Mucosa of gallbladder (tissue), 1 donor: Measurements from ENCODE around the gene SPX. TPM values are rescaled to one million over a fixed set of nuclear protein-coding genes. Genes with fewer than 3 reads are reported as not detected.

Source experiments
- DNase-seq: peaks from one replicate; pipeline ENCODE4 v3.0.0-alpha.2; 2020; ENCODE audit warnings: low spot score
- total RNA-seq: library from RNA; stranded (reverse); gene quantifications from one replicate; pipeline ENCODE4 v1.2.1, GENCODE V29; 2021
- donor health status: DM: no; HTN: no; CAD: no.

The SPX gene
- total RNA-seq, 1 donor from 2014 or later: 0.29 TPM

DNA sequence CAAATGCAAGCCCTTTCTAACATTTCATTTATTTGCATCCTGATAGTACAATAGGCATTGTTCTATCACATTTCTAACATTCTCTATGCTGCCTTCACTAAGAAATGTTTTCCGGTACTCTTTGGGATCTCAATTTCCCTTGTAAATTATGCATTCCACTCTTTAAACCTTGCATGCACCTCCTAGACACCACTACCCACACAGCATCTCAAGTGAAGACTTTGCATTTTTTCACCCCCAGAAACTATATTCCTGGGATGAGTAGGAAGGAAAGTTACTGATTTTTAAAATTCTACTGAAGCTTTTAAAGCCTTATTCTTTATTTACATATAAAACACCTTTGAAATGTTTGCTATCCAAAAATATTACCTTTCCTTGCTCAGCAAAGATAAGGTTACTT lies 51.4 kb downstream of the SPX start:
- DNase-seq: no peak

DNA sequence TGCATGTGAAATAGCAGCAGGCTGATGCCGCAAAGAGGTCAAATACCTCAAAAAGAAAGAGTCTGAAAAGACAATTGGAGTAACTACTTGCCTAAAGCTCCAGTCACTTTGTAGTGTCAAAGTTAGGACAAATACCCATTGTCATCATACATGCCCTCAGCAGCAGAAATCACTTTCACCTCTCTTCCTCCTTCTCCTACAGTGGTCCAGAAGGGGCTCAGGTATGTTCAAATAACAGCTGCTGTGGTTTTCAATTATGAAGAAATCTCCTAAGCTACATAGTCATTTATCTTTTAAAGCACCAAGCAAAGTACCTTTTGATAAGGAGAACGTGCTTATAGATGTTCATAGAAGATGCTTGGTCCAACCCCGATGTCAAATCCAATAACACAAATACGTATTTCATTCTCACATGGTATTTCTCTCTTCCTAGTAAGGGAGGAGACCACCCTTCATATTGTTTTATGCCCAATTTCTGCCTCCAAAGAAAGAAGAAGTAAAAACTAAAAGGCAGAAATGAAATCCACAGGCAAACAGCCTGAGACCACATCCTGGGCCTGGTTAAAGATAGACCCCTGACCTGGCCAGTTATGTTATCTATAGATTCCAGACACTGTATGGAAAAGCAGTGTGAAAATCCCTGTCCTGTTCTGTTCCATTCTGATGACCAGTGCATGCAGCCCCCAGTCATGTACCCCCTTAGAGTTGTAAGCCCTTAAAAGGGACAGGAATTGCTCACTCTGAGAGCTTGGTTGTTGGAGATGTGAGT lies 54.8 kb downstream of the SPX start:
- no peak for DNase-seq

Other genes starting within 250 kb of the SPX start
- not detected for gene SLCO1A2, start 191.4 kb upstream of the SPX start, total RNA-seq
- not detected for gene IAPP, start 153.4 kb upstream of the SPX start, total RNA-seq
- 26.4 TPM for gene PYROXD1, start 88.6 kb upstream of the SPX start, total RNA-seq
- 27.1 TPM for gene RECQL, start 24.7 kb upstream of the SPX start, total RNA-seq
- gene GOLT1B, start 24.5 kb upstream of the SPX start, total RNA-seq: 32.1 TPM
- gene GYS2, start 78.6 kb downstream of the SPX start, total RNA-seq: not detected
- 563 TPM for gene LDHB, start 131.5 kb downstream of the SPX start, total RNA-seq
- 15.0 TPM for gene KCNJ8, start 248.4 kb downstream of the SPX start, total RNA-seq